Measurements from ENCODE around the gene GYS1.

DNA sequence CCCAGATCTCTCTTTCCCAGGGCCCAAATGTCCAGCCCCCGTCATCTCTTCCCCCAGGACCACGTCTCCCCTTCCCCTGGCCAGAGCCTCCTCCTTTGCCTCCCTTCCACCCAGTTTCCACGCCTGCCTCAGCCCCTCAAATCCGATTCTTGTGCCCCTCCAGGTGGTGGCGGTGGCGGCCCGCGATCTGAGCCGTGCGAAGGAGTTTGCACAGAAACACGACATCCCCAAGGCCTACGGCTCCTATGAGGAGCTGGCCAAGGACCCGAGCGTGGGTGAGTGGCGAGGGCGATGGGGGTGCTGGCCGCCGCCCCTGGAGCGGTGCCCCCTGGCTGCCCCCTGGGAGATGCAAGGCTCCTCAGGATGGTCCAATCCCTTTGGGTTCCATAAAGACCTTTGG, 58.3 kb downstream of the GYS1 start:
- TF ChIP-seq, protein P1, sequence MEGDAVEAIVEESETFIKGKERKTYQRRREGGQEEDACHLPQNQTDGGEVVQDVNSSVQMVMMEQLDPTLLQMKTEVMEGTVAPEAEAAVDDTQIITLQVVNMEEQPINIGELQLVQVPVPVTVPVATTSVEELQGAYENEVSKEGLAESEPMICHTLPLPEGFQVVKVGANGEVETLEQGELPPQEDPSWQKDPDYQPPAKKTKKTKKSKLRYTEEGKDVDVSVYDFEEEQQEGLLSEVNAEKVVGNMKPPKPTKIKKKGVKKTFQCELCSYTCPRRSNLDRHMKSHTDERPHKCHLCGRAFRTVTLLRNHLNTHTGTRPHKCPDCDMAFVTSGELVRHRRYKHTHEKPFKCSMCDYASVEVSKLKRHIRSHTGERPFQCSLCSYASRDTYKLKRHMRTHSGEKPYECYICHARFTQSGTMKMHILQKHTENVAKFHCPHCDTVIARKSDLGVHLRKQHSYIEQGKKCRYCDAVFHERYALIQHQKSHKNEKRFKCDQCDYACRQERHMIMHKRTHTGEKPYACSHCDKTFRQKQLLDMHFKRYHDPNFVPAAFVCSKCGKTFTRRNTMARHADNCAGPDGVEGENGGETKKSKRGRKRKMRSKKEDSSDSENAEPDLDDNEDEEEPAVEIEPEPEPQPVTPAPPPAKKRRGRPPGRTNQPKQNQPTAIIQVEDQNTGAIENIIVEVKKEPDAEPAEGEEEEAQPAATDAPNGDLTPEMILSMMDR (IDR thresholded peaks at IDR 0.05; ENCODE audit: poor library complexity, severe bottlenecking), result no peak
- TF ChIP-seq POLR2AphosphoS5 (IDR thresholded peaks at IDR 0.05) (no peak), EZH2 (IDR thresholded peaks at IDR 0.05; ENCODE audit: borderline replicate concordance, insufficient read depth, low read length, poor library complexity, severe bottlenecking) (no peak), SMC3 (conservative IDR thresholded peaks at IDR 0.05; ENCODE audit: poor library complexity) (no peak), RAD21 (conservative IDR thresholded peaks at IDR 0.05) (no peak), TAF1 (IDR thresholded peaks at IDR 0.05; ENCODE audit: low read depth) (no peak)
- TF ChIP-seq, protein P2, sequence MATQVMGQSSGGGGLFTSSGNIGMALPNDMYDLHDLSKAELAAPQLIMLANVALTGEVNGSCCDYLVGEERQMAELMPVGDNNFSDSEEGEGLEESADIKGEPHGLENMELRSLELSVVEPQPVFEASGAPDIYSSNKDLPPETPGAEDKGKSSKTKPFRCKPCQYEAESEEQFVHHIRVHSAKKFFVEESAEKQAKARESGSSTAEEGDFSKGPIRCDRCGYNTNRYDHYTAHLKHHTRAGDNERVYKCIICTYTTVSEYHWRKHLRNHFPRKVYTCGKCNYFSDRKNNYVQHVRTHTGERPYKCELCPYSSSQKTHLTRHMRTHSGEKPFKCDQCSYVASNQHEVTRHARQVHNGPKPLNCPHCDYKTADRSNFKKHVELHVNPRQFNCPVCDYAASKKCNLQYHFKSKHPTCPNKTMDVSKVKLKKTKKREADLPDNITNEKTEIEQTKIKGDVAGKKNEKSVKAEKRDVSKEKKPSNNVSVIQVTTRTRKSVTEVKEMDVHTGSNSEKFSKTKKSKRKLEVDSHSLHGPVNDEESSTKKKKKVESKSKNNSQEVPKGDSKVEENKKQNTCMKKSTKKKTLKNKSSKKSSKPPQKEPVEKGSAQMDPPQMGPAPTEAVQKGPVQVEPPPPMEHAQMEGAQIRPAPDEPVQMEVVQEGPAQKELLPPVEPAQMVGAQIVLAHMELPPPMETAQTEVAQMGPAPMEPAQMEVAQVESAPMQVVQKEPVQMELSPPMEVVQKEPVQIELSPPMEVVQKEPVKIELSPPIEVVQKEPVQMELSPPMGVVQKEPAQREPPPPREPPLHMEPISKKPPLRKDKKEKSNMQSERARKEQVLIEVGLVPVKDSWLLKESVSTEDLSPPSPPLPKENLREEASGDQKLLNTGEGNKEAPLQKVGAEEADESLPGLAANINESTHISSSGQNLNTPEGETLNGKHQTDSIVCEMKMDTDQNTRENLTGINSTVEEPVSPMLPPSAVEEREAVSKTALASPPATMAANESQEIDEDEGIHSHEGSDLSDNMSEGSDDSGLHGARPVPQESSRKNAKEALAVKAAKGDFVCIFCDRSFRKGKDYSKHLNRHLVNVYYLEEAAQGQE (IDR thresholded peaks at IDR 0.05; ENCODE audit: borderline replicate concordance), result no peak
